ENCODE results near the gene NTRK2.
"Not testable (repeated sequence)": the region's sequence is repeated elsewhere in the genome, so short reads cannot be mapped to it uniquely, and the experiment has no call there.

Gene NTRK2

GRCh38 chr9:85040821-85041465, 371.4 kb downstream of the NTRK2 start:
- DNase-seq, result no peak

DNA sequence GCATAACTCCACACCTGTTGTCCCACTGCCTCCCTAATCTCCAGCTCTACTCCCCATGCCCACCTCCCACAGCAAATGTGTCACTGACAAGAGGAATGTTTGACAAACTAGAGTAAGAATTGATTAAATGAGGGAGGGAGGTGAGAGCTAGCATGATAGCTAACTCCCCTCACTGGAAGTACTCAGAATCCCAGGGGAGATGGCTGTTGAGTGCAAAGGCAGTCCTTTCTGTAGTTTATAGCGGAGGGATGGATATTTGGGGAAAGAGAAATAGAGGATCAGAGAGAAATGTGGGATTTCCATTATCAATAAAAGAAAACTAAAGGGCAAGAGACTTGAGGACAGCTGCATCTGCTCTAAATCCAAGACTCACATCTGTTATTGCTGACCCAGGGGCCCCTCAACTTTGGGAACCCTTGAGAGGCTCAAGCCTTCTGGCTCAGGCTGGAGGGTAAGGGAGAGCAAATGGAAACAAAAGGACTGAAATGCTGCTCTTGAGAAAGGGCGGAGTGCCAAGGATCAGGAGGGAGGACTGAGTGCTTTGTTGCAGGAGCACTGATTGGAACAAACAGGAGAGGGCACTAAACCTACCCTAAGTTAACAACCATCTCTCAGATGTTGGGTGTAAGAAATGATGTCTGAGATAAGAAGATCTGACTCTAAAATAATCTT, 372.1 kb downstream of the NTRK2 start:
- DNase-seq, result no peak

GRCh38 chr9:85042981-85043647, 373.6 kb downstream of the NTRK2 start:
- DNase-seq, result no peak

GRCh38 chr9:85045271-85045670, 375.7 kb downstream of the NTRK2 start:
- no peak for DNase-seq

- DNase-seq, result no peak
These were observed 376.9 kb downstream of the NTRK2 start for GRCh38 chr9:85046475-85046874.

GRCh38 chr9:85053206-85053786, 383.8 kb downstream of the NTRK2 start:
- no peak for DNase-seq

GRCh38 chr9:85054017-85054416, 384.5 kb downstream of the NTRK2 start:
- DNase-seq, result no peak

- no peak for DNase-seq
These were observed 386.1 kb downstream of the NTRK2 start for GRCh38 chr9:85055506-85056202.

DNA sequence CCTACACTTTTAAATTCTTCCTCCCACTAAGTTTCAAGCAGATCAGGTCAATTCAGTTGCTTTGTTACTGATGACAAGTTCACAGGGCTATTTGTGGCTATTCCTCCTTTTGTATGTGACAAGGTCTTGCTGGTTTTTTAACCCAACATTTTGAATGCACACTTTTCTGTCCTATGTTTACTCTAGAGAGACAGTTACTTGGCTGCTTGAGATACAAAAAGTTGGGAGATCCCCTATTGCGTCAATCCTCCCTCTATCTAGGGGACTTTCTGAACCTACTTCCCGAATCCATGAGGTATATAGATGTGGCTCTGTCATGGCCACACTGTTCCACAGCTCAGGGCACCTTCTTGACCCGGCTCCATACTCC, 386.7 kb downstream of the NTRK2 start:
- no peak for DNase-seq

- DNase-seq, result no peak
These were observed 392.4 kb downstream of the NTRK2 start for GRCh38 chr9:85061969-85062368.

DNA sequence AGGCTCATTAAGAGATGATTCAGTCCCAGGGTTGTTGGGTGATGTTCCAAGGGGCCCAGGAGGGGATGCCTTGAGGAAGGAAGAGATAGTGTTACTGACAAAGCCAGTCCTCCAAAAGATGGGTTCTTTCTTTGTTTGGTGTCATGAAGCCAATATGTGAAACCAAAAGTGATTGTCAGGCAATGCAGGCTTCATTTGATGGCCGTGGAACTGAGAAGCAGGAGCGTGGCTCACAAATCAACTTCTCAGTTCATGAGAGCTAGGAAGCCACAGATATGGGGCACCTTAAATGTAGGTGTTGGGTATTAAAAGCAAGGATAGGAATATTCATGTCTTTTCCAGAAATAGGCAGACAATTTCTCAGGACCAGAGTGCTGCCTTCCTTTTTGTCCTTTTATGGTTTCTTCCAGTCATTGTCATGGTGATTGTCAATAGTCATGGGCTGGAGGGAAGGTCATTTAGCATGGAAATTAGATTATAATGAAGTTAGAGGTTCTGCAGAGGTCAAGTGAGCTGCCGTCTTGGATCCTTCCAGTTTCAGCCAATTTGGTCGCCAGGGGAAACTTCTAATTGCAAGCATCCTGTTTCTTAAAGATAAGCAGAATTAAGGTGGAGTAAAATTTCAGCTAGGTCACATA, 393.0 kb downstream of the NTRK2 start:
- DNase-seq, result no peak

DNA sequence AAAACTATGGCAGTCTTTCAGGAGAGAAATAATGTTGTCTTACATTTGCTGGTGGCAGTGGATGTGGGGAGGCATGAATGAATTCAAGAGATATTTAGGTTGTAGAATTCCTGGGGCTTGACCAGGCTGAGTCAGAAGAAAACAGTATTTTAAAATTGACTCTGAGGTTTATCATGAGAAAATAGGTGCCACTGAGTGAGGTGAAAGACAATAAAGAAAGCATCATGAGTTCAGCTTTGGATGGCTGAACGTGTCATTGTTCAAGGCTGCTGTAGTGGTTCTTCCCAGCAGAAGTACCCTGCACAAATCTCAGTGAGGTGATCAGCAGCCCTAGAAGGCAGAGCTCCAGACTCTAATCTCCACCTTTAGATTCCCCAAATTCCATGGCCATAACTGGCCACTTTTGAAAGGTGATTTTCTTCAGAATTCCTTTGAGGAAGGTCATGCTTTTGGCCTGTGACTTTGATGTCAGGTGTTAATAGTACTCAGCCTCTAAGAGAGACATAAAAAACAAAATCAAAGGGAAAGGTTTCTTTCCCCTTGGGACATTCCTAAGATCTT, 395.4 kb downstream of the NTRK2 start:
- DNase-seq, result no peak

DNA sequence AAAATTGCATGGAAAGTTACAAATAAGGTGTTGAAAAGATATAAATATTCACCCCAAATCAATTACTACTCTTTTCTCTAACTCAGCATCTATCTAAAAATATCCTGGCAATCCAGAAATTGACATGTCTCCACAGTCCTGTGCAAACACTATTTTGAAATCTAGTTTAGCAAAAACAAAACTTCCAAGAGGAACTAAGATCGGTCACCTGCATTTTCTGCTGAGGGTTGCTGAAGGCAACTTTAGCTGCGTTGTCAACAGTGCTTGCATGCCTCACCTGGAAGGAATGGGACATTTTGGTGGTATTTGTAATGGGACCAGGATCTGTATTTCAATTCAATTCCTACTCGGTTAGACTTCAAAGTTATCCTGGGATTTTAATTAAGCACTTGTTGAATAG, 398.3 kb downstream of the NTRK2 start:
- no peak for DNase-seq

GRCh38 chr9:85069421-85069820, 399.9 kb downstream of the NTRK2 start:
- not testable (repeated sequence) for DNase-seq
